T-helper 9 cell (primary cell): ENCODE results near the gene SHANK3.
"Not testable (repeated sequence)": the region's sequence is repeated elsewhere in the genome, so short reads cannot be mapped to it uniquely, and the experiment has no call there.

Experiments
- DNase-seq: peaks from one replicate; pipeline ENCODE4 v3.0.0-alpha.2; 2020
- total RNA-seq, 2 donors: gene quantifications; one replicate each; lab custom pipeline; 2026; lab: John Stamatoyannopoulos, UW

Gene SHANK3
- 0 to 0.14 reads per million in 2 donors for total RNA-seq

DNA sequence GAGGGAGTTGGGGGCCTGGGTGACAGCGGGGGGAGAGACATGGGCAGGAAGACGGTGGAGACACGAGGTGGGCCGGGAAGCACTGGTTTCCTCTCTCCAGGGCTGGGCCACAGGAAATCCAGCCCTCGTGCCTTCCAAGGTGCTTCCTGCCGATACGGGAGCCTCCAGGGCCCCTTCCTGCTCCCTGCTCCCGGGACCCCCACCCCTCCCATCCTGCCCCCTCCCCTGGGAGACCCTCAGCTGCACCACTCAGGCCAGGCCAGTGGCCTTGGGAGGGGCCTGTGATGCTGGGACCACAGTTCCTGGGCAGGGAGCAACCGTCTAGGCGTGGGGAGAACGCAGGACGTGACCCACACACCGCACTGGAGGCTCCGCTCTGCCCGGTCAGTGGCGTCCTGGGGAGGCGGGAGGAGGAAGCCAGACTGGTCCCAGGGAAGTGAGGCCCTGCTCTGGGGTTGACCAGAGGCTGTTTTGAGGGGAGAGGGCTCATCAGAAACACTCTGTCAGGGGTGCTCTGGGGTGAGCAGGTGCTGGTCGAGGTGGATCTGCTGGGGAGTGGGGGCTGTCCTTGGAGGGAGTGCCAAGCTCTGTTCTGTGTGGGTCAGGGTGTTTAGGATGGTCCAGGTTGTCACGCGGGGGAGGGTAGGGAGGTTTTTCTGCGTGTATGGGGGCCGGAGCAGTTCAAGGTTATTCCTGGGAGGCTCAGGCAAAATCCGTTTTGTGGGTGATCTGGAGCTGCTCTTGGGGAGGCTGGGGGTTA lies at the start of gene SHANK3:
SHANK3 (plus strand) TSS at position 353 of the 760 bp plus-strand sequence.
- DNase-seq, result no peak

DNA sequence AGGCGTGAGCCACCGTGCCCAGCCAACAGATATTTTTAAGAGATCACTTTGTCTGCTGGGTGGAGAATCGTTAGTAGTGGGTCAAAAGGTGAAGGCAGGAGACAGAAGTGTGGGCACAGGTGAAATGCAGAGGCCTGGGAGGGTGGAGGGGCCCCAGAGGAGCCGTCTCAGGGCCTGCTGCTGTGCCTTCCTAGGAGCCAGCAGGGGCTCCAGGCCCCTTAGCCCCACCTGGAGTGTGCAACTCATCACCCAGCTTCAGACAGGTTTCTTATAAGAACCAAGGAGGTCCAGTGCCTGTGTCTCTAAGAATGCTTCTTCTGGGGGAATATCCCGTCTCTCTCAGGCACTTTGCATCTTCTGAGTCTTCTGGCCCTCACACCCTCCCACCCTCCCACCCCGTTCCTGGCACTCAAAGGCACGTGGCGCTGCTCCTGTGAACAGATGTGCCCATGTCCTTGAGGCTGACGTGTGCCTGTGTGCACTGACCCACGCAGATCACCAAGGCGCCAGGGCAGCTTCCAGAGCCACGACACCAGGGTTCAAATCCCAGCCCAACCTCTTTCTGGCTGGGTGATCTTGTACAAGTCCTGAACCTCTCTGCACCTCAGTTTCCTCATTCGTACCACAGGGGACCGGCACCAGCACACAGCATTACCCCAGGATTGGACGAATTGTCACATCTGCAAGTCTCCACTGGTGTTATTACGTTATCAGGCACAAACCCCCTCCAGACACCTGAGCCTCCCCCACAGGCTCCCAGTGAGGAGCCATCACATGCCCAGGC lies 48.1 kb upstream of the SHANK3 start:
- DNase-seq, result no peak

DNA sequence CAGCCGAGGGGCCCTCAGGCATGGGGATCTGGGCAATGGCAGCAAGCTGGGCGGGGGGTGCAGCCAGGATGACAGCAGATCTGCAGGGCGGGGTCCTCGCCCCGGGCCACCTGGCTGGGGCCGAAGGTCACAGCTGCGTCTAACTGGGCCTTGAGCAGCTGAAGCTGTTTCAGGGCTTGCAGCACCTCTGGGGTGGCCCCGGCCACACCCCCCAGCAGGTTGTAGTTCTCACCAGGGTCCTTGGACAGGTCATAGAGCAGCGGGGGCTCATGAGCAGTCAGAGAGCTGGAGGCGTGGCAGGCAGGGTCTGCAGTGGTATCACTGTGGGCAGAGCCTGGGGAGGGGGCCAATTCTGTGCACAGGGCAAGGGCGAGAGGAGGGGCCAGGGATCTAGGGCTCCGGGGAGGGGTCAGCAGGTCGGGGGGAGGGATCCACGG lies 47.5 kb upstream of the SHANK3 start:
- no peak for DNase-seq

DNA sequence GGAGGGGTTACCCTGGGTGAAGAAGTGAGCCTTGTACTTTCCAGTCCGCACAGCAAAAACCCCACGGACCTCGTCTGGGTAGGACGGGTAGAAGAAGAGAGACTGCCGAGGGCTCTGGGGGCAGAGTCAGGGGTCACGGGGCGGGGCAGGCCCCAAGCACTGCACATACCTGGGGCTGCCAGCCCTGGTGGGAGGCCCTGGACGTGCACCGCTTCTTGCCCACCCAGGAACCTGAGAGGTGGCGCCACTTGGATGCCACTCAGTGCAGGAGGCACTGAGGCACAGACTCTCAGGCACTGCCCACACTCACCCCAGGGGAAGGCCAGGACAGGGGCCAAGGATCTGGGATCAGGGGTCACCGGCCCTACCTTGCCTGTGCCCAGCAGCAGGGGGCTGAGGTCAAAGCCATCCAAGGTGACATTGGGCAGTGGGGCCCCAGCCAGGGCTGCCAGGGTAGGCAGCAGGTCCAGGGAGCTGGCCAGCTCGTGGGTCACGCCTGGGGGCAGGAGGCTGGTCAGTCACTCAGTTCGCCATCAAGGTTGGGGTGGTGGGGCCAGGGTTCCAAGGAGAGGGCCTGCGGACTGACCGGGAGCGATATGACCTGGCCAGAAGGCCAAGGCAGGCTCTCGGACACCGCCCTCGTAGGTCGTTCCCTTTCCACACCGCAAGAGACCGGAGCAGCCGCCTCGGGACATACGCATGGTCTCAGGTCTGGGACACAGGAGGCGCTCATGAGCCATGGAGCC lies 46.9 kb upstream of the SHANK3 start:
- DNase-seq, result no peak

DNA sequence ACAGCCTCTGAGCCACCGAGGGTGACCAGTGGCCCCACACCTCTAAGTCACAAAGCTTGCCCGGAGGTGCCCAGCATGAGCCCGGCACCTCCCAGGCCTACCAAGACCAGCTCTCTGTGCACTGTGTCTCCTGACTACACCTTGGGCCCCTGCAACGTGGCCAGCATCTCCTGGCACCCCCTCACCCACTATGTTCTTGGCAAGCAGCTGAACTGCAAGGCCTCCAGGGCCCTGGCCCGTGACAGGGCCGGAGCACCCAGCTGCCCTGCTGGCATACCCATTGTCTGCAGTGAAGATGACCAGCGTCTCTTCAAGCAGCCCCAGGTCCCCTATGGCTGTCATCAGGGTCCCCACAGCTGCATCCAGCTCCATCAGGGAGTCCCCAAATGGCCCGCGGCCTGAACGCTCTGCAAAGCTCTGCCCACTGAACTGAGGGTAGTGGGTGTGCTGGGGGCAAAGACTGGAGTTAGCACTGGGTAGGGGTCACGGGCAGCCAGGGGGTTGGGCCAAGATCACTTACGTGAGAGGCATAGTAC lies 46.2 kb upstream of the SHANK3 start:
- DNase-seq, result no peak

DNA sequence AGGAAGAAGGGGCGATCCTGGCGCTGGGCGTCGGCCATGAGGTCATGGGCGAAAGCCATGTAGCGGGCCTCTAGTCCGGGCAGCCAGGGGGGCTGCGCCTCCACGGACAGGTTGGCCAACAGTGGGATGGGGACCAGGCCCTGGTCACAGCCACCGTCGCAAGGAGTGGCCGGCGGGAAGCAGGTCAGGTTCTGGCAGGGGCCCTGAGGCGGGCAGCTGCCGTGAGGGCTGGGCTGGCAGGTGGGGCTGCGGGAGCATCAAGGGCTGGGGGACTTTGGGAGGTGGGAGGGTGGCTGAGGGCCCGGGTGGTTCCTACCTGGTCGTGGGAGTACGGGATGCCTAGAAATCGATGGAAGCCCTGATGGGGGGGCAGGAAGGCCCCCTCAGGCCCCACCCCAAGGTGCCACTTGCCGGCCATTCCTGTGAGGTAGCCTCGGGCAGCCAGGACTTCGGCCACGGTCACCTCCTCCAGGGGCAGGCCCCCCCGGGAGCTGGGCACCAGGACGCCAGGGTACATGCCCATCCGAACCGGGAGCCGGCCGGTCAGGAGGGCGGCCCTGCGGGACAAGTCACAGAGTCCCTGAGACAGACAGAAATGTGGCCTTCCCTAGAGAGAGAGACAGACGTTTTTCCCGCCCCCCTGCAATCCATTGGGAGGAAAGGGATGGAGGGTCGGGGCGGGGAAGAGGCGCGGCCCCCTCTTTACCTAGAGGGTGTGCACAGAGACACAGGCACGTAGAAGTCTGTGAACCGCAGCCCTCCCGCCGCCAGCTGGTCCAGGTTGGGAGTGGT lies 45.6 kb upstream of the SHANK3 start:
- no peak for DNase-seq

DNA sequence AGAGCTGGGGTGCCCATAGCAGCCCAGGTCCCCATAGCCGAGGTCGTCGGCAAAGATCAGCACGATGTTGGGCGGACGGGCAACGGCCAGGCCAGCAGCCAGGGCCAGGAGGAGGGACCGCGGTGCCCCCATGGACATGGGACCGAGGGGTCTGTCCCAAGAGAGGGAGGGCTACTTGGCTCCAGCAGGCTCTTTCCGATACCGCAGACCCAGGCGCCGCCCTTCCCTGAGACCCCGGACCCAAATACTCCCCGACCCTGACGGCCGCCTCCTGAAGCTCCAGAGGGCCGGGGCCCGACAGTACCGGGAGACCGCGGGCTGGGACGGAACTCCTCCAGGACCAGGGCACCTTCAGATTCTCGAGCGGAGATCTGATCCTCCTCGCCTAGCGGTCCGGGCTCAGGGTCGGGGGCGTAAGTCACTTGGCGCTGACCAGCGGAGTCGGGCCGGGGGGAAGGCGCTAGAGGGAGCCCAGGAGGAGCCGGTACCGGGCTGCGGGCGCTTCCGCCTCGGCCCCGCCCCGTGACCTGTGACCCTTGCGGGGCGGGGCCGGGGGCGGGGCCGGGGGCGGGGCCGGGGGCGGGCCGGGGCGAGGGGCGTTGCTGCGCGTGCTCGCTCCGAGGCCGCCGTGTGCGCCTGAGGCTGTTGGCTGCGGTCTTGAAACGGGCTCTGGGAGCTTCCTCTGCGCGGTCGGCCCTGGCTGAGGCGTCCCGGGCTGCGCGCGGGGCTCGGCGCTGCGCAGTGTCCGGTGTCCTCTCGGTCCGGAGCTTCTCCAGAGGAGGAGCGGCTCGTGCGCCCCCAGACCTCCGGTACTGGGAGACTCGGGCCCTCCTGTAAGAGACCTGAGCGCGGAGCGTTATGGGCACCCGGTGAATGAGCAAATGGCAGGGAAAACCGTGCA lies 44.7 kb upstream of the SHANK3 start, which contains the start of gene ARSA:
ARSA (minus strand) TSS at position 511 of the 901 bp plus-strand sequence; CDS start at position 138, 373 bp downstream.
- peak; percentile 67 for DNase-seq

- no peak for DNase-seq
Observed at GRCh38 chr22:50628543-50629134, 44.0 kb upstream of the SHANK3 start.

- no peak for DNase-seq
Observed at GRCh38 chr22:50630376-50630775, 42.2 kb upstream of the SHANK3 start.

DNA sequence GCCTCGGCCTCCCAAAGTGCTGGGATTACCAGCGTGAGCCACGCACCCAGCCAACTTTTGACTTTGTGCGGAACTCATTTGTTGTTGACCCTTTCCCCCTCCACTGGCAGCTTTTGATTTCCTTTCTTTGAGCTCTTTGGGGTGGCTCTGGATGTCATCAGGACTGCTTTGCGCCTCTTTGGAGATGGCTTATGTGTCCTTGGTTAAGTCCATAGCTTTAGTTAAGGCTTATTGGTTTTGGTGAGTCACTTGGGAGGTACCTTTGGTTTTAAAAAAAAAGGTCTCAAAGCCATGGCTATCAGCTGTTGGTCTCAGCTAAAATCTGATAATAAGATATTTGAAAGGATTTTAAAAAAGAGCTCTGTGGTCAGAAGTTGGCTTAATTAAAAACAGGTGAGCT lies 39.5 kb upstream of the SHANK3 start:
- no peak for DNase-seq

DNA sequence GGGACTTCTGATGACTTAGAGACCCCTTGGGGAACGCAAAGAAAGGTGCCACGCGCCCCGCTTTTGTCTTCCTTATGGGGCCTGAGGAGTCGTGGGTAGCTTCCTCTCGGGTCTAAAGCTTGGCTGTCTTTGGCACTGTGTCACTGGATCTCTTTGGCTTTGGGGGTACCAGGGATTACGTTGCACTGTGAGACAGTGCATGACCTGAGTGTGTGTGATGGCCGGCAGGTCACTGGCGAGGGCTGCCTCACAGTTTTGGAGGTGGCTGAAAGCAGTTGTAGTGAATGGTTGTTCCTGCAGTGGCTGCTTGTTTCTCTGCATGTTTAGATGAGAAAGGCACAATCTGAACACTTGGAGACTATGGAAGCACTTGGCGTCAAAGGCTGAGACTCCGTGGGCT lies 38.9 kb upstream of the SHANK3 start:
- DNase-seq, result no peak

DNA sequence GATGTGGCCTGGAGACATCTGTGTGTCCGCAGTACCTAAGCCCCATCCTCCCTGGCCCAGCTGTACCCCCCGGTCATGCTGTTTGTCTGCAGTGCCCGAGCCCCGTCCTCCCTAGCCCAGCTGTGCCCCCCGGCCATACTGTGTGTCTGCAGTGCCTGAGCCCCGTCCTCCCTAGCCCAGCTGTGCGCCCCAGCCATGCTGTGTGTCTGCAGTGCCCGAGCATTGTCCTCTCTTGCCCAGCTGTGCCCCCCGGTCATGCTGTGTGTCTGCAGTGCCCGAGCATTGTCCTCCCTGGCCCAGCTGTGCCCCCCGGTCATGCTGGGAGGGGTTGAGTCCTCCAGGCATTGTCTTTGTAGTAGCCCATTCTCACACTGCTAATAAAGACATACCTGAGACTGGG lies 37.0 kb upstream of the SHANK3 start:
- DNase-seq, result no peak

GRCh38 chr22:50640296-50640695 lies 32.3 kb upstream of the SHANK3 start:
- DNase-seq, result not testable (repeated sequence)

DNA sequence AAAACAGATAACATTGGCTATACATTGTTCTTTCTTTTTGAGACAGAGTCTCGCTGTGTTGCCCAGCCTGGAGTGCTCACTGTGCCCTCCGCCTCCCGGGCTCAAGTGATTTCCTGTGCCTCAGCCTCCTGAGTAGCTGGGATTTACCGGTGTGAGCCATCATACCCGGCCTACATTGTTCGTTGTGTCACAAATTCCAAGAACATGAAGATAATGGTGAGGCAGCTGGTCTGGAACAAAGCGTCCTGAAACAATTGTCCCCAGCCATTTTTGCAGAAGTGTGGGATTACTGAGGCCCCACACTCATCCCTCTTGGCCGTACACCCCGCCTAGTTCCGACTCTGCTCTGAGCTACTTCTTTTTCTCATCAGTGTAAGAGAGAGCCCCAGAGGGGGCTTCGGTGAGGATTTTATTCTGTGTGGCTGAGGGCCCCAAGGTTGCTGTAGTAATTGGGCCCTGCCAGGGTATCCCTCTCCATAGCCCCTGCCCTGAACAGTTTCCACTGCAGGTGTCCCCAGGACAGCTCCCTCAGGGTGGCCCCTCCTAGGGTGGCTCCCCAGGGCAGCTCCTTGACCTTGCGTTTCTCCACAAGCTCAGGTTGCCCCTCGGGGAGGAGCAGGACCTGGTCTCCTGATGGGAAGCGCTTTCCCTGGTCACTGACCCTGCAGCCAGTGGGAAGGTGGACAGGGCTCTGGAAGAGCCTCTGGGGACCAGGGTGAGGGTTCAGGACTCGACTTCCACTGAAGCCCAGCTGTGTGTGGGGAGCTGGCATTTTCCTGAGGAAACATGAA lies 31.6 kb upstream of the SHANK3 start:
- no peak for DNase-seq

GRCh38 chr22:50641696-50642607 lies 30.7 kb upstream of the SHANK3 start:
- DNase-seq, result no peak

DNA sequence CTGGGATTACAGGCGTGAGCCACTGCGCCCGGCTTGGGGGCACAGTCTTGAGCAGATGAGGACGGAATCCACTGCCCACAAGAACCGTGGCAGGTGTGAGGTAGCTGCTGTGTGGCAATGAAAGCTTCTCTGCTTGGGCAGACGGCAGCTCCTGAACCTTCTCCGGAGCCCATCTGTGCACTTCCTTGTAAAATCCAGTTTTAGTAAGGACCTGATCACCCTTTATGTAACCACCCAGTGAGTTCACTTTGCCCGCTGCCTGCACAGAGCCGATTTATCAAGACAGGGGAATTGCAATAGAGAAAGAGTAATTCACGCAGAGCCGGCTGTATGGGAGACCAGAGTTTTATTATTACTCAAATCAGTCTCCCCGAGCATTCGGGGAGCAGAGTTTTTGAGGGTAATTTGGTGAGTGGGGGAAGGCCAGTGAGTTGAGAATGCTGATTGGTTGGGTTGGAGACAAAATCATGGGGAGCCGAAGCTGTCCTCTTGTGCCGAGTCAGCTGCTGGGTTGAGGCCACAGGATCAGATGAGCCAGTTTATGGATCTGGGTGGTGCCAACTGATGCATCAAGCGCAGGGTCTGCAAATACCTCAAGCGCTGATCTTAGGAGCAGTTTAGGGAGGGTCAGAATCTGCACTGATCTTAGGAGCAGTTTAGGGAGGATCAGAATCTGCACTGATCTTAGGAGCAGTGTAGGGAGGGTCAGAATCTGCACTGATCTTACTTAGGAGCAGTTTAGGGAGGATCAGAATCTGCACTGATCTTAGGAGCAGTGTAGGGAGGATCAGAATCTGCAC lies 29.4 kb upstream of the SHANK3 start:
- not testable (repeated sequence) for DNase-seq

DNA sequence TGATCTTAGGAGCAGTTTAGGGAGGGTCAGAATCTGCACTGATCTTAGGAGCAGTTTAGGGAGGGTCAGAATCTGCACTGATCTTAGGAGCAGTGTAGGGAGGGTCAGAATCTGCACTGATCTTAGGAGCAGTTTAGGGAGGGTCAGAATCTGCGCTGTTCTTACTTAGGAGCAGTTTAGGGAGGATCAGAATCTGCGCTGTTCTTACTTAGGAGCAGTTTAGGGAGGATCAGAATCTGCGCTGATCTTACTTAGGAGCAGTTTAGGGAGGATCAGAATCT lies 28.9 kb upstream of the SHANK3 start:
- not testable (repeated sequence) for DNase-seq

- DNase-seq, result no peak
Observed at GRCh38 chr22:50653256-50653655, 19.4 kb upstream of the SHANK3 start.
